ENCODE measurements around the gene RBPMS2. TPM values are rescaled to one million over a fixed set of nuclear protein-coding genes. Genes with fewer than 3 reads are reported as not detected.

Gene RBPMS2
- total and polyA plus RNA-seq, 2 donors (not counting 3 experiments of a cell fraction or from before 2014, with no cell fraction given): 2.3 to 7.8 TPM

DNA sequence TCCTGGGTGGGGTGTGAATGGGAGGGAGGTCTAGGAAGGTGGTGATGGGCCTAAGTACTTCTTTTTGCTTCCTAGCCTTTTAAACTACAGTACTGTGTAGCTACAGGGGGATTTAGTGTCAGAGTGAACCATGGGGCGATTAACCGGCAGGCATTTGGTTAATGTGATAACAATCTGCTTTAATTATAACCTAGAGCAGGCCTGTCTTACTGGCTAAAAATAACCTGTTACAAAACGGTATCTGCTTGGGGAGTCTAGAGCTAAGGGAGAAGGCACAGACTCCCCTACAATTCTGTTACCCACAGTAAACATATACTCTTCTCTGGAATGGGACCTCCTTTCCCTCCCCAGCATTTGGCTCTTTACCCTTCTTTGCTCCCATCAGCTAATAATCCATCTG lies 85.4 kb downstream of the RBPMS2 start:
- H3K4me3 ChIP-seq (replicated peaks in 1 of 3; ENCODE audit: insufficient read depth in 1 of 3, low read depth in 1 of 3, low read length in 3 of 3): no peak overlapping the region
- dilution Hi-C loops (cut with MboI; ENCODE audit: extremely low pct_ligation_motif_present, low sequenced_read_pairs) (no loop called here), intact Hi-C loops (cut with micrococcal nuclease) (no loop called here)
- FAIRE-seq (no peak), DNase-seq (ENCODE audit: low read depth, low spot score) (no peak)
- no peak overlapping the region for H3K9ac ChIP-seq (replicated peaks; ENCODE audit: extremely low read depth, insufficient read depth, low read length)
- no peak overlapping the region for H3K27ac ChIP-seq (ENCODE audit: insufficient read depth, low read depth, low read length)
- H3K4me1 ChIP-seq (ENCODE audit: control insufficient read depth, extremely low read depth, insufficient read depth, low read length): no peaks in the 10 kb centered on the region
- peaks cover 19 to 50% of the 10 kb centered on the region in 2 experiments for H3K36me3 ChIP-seq (ENCODE audit: control insufficient read depth in 2 of 2, extremely low read depth in 1 of 2, insufficient read depth in 2 of 2, low read length in 2 of 2)
- ChIA-PET POLR2A (no interaction called here), CTCF (interaction anchor here (1.2 to 13.8 kb wide), 4 partner anchors 9 to 40 kb away, joined by 5 to 446 read pairs (median 6); no protein-coding TSS in a partner anchor)
- no peaks in the 10 kb centered on the region for H3K27me3 ChIP-seq (ENCODE audit: control insufficient read depth in 2 of 2, insufficient read depth in 2 of 2, low read length in 2 of 2)
- BruUV-seq (replicated peaks): no TSS peak
- TF ChIP-seq MYC (IDR thresholded peaks at IDR 0.05; ENCODE audit: low read depth, low read length) (no peak), JUN (IDR thresholded peaks at IDR 0.05; ENCODE audit: borderline replicate concordance, insufficient read depth, insufficient read length, low read depth) (no peak), FOS (IDR thresholded peaks at IDR 0.05; ENCODE audit: borderline replicate concordance, insufficient read depth, low read length) (no peak), EZH2 (IDR thresholded peaks at IDR 0.05; ENCODE audit: borderline replicate concordance, low read depth, low read length, severe bottlenecking) (no peak), GATA2 (IDR thresholded peaks at IDR 0.05; ENCODE audit: insufficient read depth, insufficient read length, low read depth, low read length) (no peak), POLR2A (IDR thresholded peaks at IDR 0.05; ENCODE audit: low read depth, low read length) (no peak), POLR2AphosphoS5 (IDR thresholded peaks at IDR 0.05; ENCODE audit: insufficient read depth, low read depth, low read length) (no peak)
- TF ChIP-seq, protein P1, sequence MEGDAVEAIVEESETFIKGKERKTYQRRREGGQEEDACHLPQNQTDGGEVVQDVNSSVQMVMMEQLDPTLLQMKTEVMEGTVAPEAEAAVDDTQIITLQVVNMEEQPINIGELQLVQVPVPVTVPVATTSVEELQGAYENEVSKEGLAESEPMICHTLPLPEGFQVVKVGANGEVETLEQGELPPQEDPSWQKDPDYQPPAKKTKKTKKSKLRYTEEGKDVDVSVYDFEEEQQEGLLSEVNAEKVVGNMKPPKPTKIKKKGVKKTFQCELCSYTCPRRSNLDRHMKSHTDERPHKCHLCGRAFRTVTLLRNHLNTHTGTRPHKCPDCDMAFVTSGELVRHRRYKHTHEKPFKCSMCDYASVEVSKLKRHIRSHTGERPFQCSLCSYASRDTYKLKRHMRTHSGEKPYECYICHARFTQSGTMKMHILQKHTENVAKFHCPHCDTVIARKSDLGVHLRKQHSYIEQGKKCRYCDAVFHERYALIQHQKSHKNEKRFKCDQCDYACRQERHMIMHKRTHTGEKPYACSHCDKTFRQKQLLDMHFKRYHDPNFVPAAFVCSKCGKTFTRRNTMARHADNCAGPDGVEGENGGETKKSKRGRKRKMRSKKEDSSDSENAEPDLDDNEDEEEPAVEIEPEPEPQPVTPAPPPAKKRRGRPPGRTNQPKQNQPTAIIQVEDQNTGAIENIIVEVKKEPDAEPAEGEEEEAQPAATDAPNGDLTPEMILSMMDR (IDR thresholded peaks at IDR 0.05; ENCODE audit: extremely low read depth in 1 of 2, insufficient read depth in 1 of 2, low read depth in 1 of 2, low read length in 2 of 2): no peak
- TF ChIP-seq, protein P2, sequence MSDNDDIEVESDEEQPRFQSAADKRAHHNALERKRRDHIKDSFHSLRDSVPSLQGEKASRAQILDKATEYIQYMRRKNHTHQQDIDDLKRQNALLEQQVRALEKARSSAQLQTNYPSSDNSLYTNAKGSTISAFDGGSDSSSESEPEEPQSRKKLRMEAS (IDR thresholded peaks at IDR 0.05; ENCODE audit: insufficient read depth, insufficient read length): no peak
- peaks cover 2% of the 10 kb centered on the region for H4K20me1 ChIP-seq (replicated peaks; ENCODE audit: control insufficient read depth, extremely low read depth, insufficient read depth, low read length)
- peaks cover 5% of the 10 kb centered on the region for H3K79me2 ChIP-seq (ENCODE audit: control insufficient read depth, insufficient read depth, low read length)
- H3K4me2 ChIP-seq (ENCODE audit: insufficient read depth, low read length): no peak overlapping the region
- H3K9me3 ChIP-seq (replicated peaks; ENCODE audit: control insufficient read depth, insufficient read depth, low read length): no peaks in the 10 kb centered on the region
- H2AFZ ChIP-seq (ENCODE audit: low read depth, low read length): no peak overlapping the region
- no peaks in the 10 kb centered on the region for H3K9me1 ChIP-seq (replicated peaks; ENCODE audit: control insufficient read depth, extremely low read depth, insufficient read depth, low read length)

MicroRNAs within 50 kb of the gene (microRNA counts, 767-probe panel; counts per million panel counts)
- microRNA hsa-miR-1272: 723 counts per million, percentile 96 among the panel's probes with 10 or more counts

Small RNAs within 50 kb of the gene (microRNA-seq; reads per million reads assigned to microRNA genes)
- not detected for gene MIR1272 (ENCODE audit: borderline number of aligned reads, borderline replicate concordance)

Small RNAs within 50 kb of the gene (small RNA-seq; reads per million reads assigned to genes)
- gene AC100830.2 (ENCODE audit: insufficient read depth, insufficient read length, low read depth, low replicate concordance): 1.8 reads per million
- gene MIR1272 (ENCODE audit: insufficient read depth, insufficient read length, low read depth, low replicate concordance): not detected

Other genes with a start within 250 kb of the RBPMS2 start
- gene PIF1, start 50.1 kb upstream of the RBPMS2 start, total RNA-seq: 45.4 and 52.7 TPM in 2 replicates
- gene PIF1, start 50.1 kb upstream of the RBPMS2 start, polyA plus RNA-seq: 18.6 and 23.0 TPM in 2 replicates
- gene PLEKHO2, start 66.3 kb upstream of the RBPMS2 start, total RNA-seq: 20.7 and 24.9 TPM in 2 replicates
- gene PLEKHO2, start 66.3 kb upstream of the RBPMS2 start, polyA plus RNA-seq: 21.9 and 23.9 TPM in 2 replicates
- 2.4 and 2.6 TPM in 2 replicates for gene ANKDD1A, start 136.3 kb upstream of the RBPMS2 start, total RNA-seq
- gene ANKDD1A, start 136.3 kb upstream of the RBPMS2 start, polyA plus RNA-seq: 1.8 and 2.0 TPM in 2 replicates
- 75.3 and 82.5 TPM in 2 replicates for gene SPG21, start 214.3 kb upstream of the RBPMS2 start, total RNA-seq
- gene SPG21, start 214.3 kb upstream of the RBPMS2 start, polyA plus RNA-seq: 54.9 and 70.2 TPM in 2 replicates

All from endothelial cell of umbilical vein (primary cell).